ENCODE measurements around the gene HIPK1. TPM values are rescaled to one million over a fixed set of nuclear protein-coding genes. Genes with fewer than 3 reads are reported as not detected.
A peak's percentile ranks its signal among the peaks of the same experiment; 100 is the strongest.

Gene HIPK1
- total RNA-seq, 5 donors from 2014 or later (not counting 1 experiment from before 2014, with no cell fraction given): 99.5 to 189 (median 103) TPM

- POLR2A ChIA-PET: interaction anchor here (0.6 to 2.5 kb wide), 11 partner anchors 12 to 285 kb away, joined by 3 to 34 read pairs (median 6); no protein-coding TSS in a partner anchor
- Histone ChIP-seq H3K4me1 (ENCODE audit: control insufficient read depth in 1 of 2, extremely low read depth in 1 of 2, insufficient read depth in 2 of 2, low read length in 2 of 2) (peaks cover 36 to 37% of the 10 kb centered on the region in 2 experiments), H3K27me3 (replicated peaks in 1 of 2; ENCODE audit: control insufficient read depth in 2 of 2, extremely low read depth in 1 of 2, insufficient read depth in 2 of 2, low read length in 1 of 2) (no peaks in the 10 kb centered on the region), H3K9me3 (no peaks in the 10 kb centered on the region), H3K27ac (ENCODE audit: low read length) (no peak overlapping the region), H3K36me3 (ENCODE audit: control insufficient read depth in 2 of 2, extremely low read depth in 1 of 2, insufficient read depth in 1 of 2, low read length in 1 of 2) (peaks cover 4 to 34% of the 10 kb centered on the region in 2 donors), H3K4me3 (ENCODE audit: control insufficient read depth in 1 of 2, extremely low read depth in 1 of 2, low read length in 1 of 2) (no peak overlapping the region)
- DNase-seq (no peak), ATAC-seq (replicated peaks in 1 of 4) (no peak)
- Mint-ChIP-seq H3K27me3 (no peaks in the 10 kb centered on the region), H3K27ac (peak overlapping the region; percentile 52 to 65), H3K36me3 (peaks cover 20% of the 10 kb centered on the region), H3K4me1 (peaks cover 79 to 90% (median 80%) of the 10 kb centered on the region in 3 donors), H3K4me3 (no peak overlapping the region), H3K9me3 (no peaks in the 10 kb centered on the region)
- CTCF ChIA-PET: interaction anchor here (0.7 to 3.7 kb wide), 7 partner anchors 12 to 116 kb away, joined by 3 to 14 read pairs (median 4); no protein-coding TSS in a partner anchor
- WGBS (ENCODE audit: insufficient coverage): no CpG with 5 or more reads among the region's 2 CpGs
Measured at GRCh38 chr1:113951719-113952118, 22.6 kb downstream of the HIPK1 start.

- H3K4me1 ChIP-seq (ENCODE audit: control insufficient read depth in 1 of 2, extremely low read depth in 1 of 2, insufficient read depth in 2 of 2, low read length in 2 of 2): peaks cover 0 to 5% of the 10 kb centered on the region in 2 experiments
- DNase-seq (no peak), ATAC-seq (replicated peaks in 1 of 4) (no peak)
- H3K36me3 ChIP-seq (ENCODE audit: control insufficient read depth in 2 of 2, extremely low read depth in 1 of 2, insufficient read depth in 1 of 2, low read length in 1 of 2): peaks cover 4 to 72% of the 10 kb centered on the region in 2 donors
- Mint-ChIP-seq H3K27ac (peak overlapping the region in 1 of 2 donors; percentile 48), H3K27me3 (no peaks in the 10 kb centered on the region), H3K4me1 (peaks cover 33 to 43% (median 34%) of the 10 kb centered on the region in 3 donors), H3K4me3 (no peak overlapping the region), H3K9me3 (no peaks in the 10 kb centered on the region), H3K36me3 (peaks cover 63% of the 10 kb centered on the region)
- no CpG with 5 or more reads among the region's 1 CpG for WGBS (ENCODE audit: insufficient coverage)
- H3K4me3 ChIP-seq (ENCODE audit: control insufficient read depth in 1 of 2, extremely low read depth in 1 of 2, low read length in 1 of 2): no peak overlapping the region
- ChIA-PET POLR2A (interaction anchor here (0.5 to 2.3 kb wide), 4 partner anchors 18 to 109 kb away, joined by 3 to 14 read pairs (median 4); no protein-coding TSS in a partner anchor), CTCF (interaction anchor here (0.6 to 1.4 kb wide), 5 partner anchors 9 to 29 kb away, joined by 3 to 5 read pairs (median 3); partner anchors contain the start of gene HIPK1 (in 1 of the 2))
- no peaks in the 10 kb centered on the region for H3K27me3 ChIP-seq (replicated peaks in 1 of 2; ENCODE audit: control insufficient read depth in 2 of 2, extremely low read depth in 1 of 2, insufficient read depth in 2 of 2, low read length in 1 of 2)
- H3K27ac ChIP-seq (ENCODE audit: low read length): no peak overlapping the region
- H3K9me3 ChIP-seq: no peaks in the 10 kb centered on the region
Measured at GRCh38 chr1:113957984-113958383, 28.9 kb downstream of the HIPK1 start.

GRCh38 chr1:113958691-113959090 is 29.6 kb downstream of the HIPK1 start:
- H3K27ac ChIP-seq (ENCODE audit: low read length): no peak overlapping the region
- Mint-ChIP-seq H3K4me1 (peaks cover 33 to 47% (median 33%) of the 10 kb centered on the region in 3 donors), H3K36me3 (peaks cover 70% of the 10 kb centered on the region), H3K27ac (peak overlapping the region in 1 of 2 donors; percentile 36), H3K4me3 (no peak overlapping the region), H3K9me3 (no peaks in the 10 kb centered on the region), H3K27me3 (no peaks in the 10 kb centered on the region)
- WGBS (ENCODE audit: insufficient coverage): no CpG with 5 or more reads among the region's 1 CpG
- POLR2A ChIA-PET: no interaction called here
- peaks cover 6 to 76% of the 10 kb centered on the region in 2 donors for H3K36me3 ChIP-seq (ENCODE audit: control insufficient read depth in 2 of 2, extremely low read depth in 1 of 2, insufficient read depth in 1 of 2, low read length in 1 of 2)
- no peaks in the 10 kb centered on the region for H3K9me3 ChIP-seq
- no peak overlapping the region for H3K4me3 ChIP-seq (ENCODE audit: control insufficient read depth in 1 of 2, extremely low read depth in 1 of 2, low read length in 1 of 2)
- H3K27me3 ChIP-seq (replicated peaks in 1 of 2; ENCODE audit: control insufficient read depth in 2 of 2, extremely low read depth in 1 of 2, insufficient read depth in 2 of 2, low read length in 1 of 2): no peaks in the 10 kb centered on the region
- DNase-seq (no peak), ATAC-seq (replicated peaks in 1 of 4) (no peak)
- CTCF ChIA-PET: interaction anchor here (0.9 to 1.0 kb wide), 2 partner anchors 10 to 30 kb away, joined by 3 read pairs; partner anchors contain the start of gene HIPK1 (in 1 of the 2)
- peaks cover 0 to 4% of the 10 kb centered on the region in 2 experiments for H3K4me1 ChIP-seq (ENCODE audit: control insufficient read depth in 1 of 2, extremely low read depth in 1 of 2, insufficient read depth in 2 of 2, low read length in 2 of 2)

- H3K27ac ChIP-seq (ENCODE audit: low read length): no peak overlapping the region
- peaks cover 6 to 80% of the 10 kb centered on the region in 2 donors for H3K36me3 ChIP-seq (ENCODE audit: control insufficient read depth in 2 of 2, extremely low read depth in 1 of 2, insufficient read depth in 1 of 2, low read length in 1 of 2)
- CTCF ChIA-PET: interaction anchor here (0.7 to 3.6 kb wide), 17 partner anchors 10 to 824 kb away, joined by 3 to 34 read pairs (median 6); partner anchors contain the start of genes AP4B1 (in 1 of the 2) and HIPK1 (in 1 of the 2)
- Mint-ChIP-seq H3K4me1 (peaks cover 13 to 23% (median 13%) of the 10 kb centered on the region in 3 donors), H3K4me3 (peak overlapping the region in 2 of 3 donors; percentile 23 to 37), H3K27me3 (no peaks in the 10 kb centered on the region), H3K36me3 (peaks cover 79% of the 10 kb centered on the region), H3K27ac (peak overlapping the region; percentile 63 to 72), H3K9me3 (no peaks in the 10 kb centered on the region)
- no peaks in the 10 kb centered on the region for H3K9me3 ChIP-seq
- no peaks in the 10 kb centered on the region for H3K4me1 ChIP-seq (ENCODE audit: control insufficient read depth in 1 of 2, extremely low read depth in 1 of 2, insufficient read depth in 2 of 2, low read length in 2 of 2)
- WGBS (ENCODE audit: insufficient coverage): 91% methylated on average over 4 of the region's 12 CpGs
- no peak overlapping the region for H3K4me3 ChIP-seq (ENCODE audit: control insufficient read depth in 1 of 2, extremely low read depth in 1 of 2, low read length in 1 of 2)
- DNase-seq (peak in 1 of 35 experiments; percentile 46), ATAC-seq (replicated peaks in 1 of 4) (peak in 1 of 4 experiments; percentile 57)
- POLR2A ChIA-PET: interaction anchor here (0.5 to 2.2 kb wide), 19 partner anchors 8 to 750 kb away, joined by 3 to 21 read pairs (median 4); partner anchors contain the start of genes HIPK1 (in 2 of the 2) and DCLRE1B (in 1 of the 2)
- no peaks in the 10 kb centered on the region for H3K27me3 ChIP-seq (replicated peaks in 1 of 2; ENCODE audit: control insufficient read depth in 2 of 2, extremely low read depth in 1 of 2, insufficient read depth in 2 of 2, low read length in 1 of 2)
Measured at GRCh38 chr1:113963281-113963906, 34.3 kb downstream of the HIPK1 start.

- Histone ChIP-seq H3K9me3 (no peaks in the 10 kb centered on the region), H3K4me3 (ENCODE audit: control insufficient read depth in 1 of 2, extremely low read depth in 1 of 2, low read length in 1 of 2) (no peak overlapping the region), H3K4me1 (ENCODE audit: control insufficient read depth in 1 of 2, extremely low read depth in 1 of 2, insufficient read depth in 2 of 2, low read length in 2 of 2) (no peaks in the 10 kb centered on the region), H3K27ac (ENCODE audit: low read length) (no peak overlapping the region), H3K36me3 (ENCODE audit: control insufficient read depth in 2 of 2, extremely low read depth in 1 of 2, insufficient read depth in 1 of 2, low read length in 1 of 2) (peaks cover 13 to 88% of the 10 kb centered on the region in 2 donors), H3K27me3 (replicated peaks in 1 of 2; ENCODE audit: control insufficient read depth in 2 of 2, extremely low read depth in 1 of 2, insufficient read depth in 2 of 2, low read length in 1 of 2) (no peaks in the 10 kb centered on the region)
- ChIA-PET CTCF (interaction anchor here in 1 of 2 donors (1.4 kb wide), 1 partner anchor 9 kb away, joined by 3 read pairs; no protein-coding TSS in a partner anchor), POLR2A (no interaction called here)
- Mint-ChIP-seq H3K4me1 (peaks cover 9 to 13% (median 10%) of the 10 kb centered on the region in 3 donors), H3K27ac (peak overlapping the region in 1 of 2 donors; percentile 28), H3K4me3 (no peak overlapping the region), H3K36me3 (peaks cover 79% of the 10 kb centered on the region), H3K9me3 (no peaks in the 10 kb centered on the region), H3K27me3 (no peaks in the 10 kb centered on the region)
- ATAC-seq (replicated peaks in 1 of 4): no peak
- DNase-seq: no peak
- 100% methylated on average over 1 of the region's 4 CpGs for WGBS (ENCODE audit: insufficient coverage)
Measured at GRCh38 chr1:113965703-113966412, 36.7 kb downstream of the HIPK1 start.

- H3K4me1 ChIP-seq (ENCODE audit: control insufficient read depth in 1 of 2, extremely low read depth in 1 of 2, insufficient read depth in 2 of 2, low read length in 2 of 2): peaks cover 5 to 16% of the 10 kb centered on the region in 2 experiments
- Mint-ChIP-seq H3K4me1 (peaks cover 29 to 49% (median 33%) of the 10 kb centered on the region in 3 donors), H3K4me3 (no peak overlapping the region), H3K27me3 (no peaks in the 10 kb centered on the region), H3K27ac (no peak overlapping the region), H3K9me3 (no peaks in the 10 kb centered on the region), H3K36me3 (peaks cover 58% of the 10 kb centered on the region)
- no peaks in the 10 kb centered on the region for H3K9me3 ChIP-seq
- DNase-seq: no peak
- WGBS (ENCODE audit: insufficient coverage): 84% methylated on average over 9 of the region's 9 CpGs
- H3K4me3 ChIP-seq (ENCODE audit: control insufficient read depth in 1 of 2, extremely low read depth in 1 of 2, low read length in 1 of 2): no peak overlapping the region
- H3K36me3 ChIP-seq (ENCODE audit: control insufficient read depth in 2 of 2, extremely low read depth in 1 of 2, insufficient read depth in 1 of 2, low read length in 1 of 2): peaks cover 28 to 68% of the 10 kb centered on the region in 2 donors
- peak in 1 of 4 experiments; percentile 21 for ATAC-seq (replicated peaks in 1 of 4)
- CTCF ChIA-PET: interaction anchor here in 1 of 2 donors (0.6 kb wide), 1 partner anchor 861 kb away, joined by 3 read pairs; no protein-coding TSS in a partner anchor
- H3K27me3 ChIP-seq (replicated peaks in 1 of 2; ENCODE audit: control insufficient read depth in 2 of 2, extremely low read depth in 1 of 2, insufficient read depth in 2 of 2, low read length in 1 of 2): no peaks in the 10 kb centered on the region
- POLR2A ChIA-PET: interaction anchor here (0.5 to 1.3 kb wide), 3 partner anchors 9 to 42 kb away, joined by 3 to 5 read pairs (median 3); no protein-coding TSS in a partner anchor
- H3K27ac ChIP-seq (ENCODE audit: low read length): no peak overlapping the region
Measured at GRCh38 chr1:113972954-113973353, 43.8 kb downstream of the HIPK1 start.
